SK-N-SH (cell line): ENCODE results near the gene SPRR1A. TPM values are rescaled to one million over a fixed set of nuclear protein-coding genes. Genes with fewer than 3 reads are reported as not detected.

Source experiments
- CTCF ChIA-PET: fragments of 300-600, 350-600 bp; formaldehyde crosslinking; extraction: SDS; loops from one replicate; lab custom pipeline; 2021; lab: Yijun Ruan, JAX
- POLR2A ChIA-PET: fragments of 350-600 bp; sonication (Branson Sonifier 250); formaldehyde crosslinking; extraction: SDS; loops from one replicate; lab custom pipeline; 2020; ENCODE audit warnings: antibody characterized with exemption, inconsistent platforms; lab: Yijun Ruan, JAX
- DNase-seq: peaks from one replicate; pipeline ENCODE4 v3.0.0; 2012
- H2AFZ ChIP-seq: fragments of 200-600 bp; sonication (generic); 2 replicates; pipeline ENCODE4 v1.8.1; 2016; ENCODE audit warnings: antibody characterized with exemption, mild to moderate bottlenecking, low read depth
- H3F3A ChIP-seq: fragments of 200-600 bp; sonication (generic); replicated peaks from 2 replicates; pipeline ENCODE3; 2016; ENCODE audit warnings: antibody characterized with exemption, mild to moderate bottlenecking; ENCODE audit not compliant: insufficient read depth
- H3K27ac ChIP-seq, 2 experiments: fragments of 200-500 bp in 1 of 2; fragments of 200-600 bp in 1 of 2; sonication (Bioruptor generic) in 1 of 2; sonication (generic), shearing (Covaris generic) in 1 of 2; 2 replicates each; pipeline versions ENCODE4 v1.5.1 to v1.6.1; 2014 to 2016; ENCODE audit warnings: low read depth in 2 of 2, inconsistent platforms in 1 of 2, low read length in 1 of 2, mild to moderate bottlenecking in 1 of 2, mixed read lengths in 1 of 2
- H3K27me3 ChIP-seq: fragments of 200-600 bp; sonication (generic), shearing (Covaris generic); 2 replicates; pipeline ENCODE4 v1.6.1; 2016; ENCODE audit warnings: mixed run types; ENCODE audit not compliant: insufficient read depth
- H3K36me3 ChIP-seq, 2 experiments: fragments of 200-500 bp in 1 of 2; fragments of 200-600 bp in 1 of 2; sonication (Bioruptor generic) in 1 of 2; sonication (generic) in 1 of 2; replicated peaks in 1 of 2; 2 replicates each; pipeline versions ENCODE3 to v1.5.1; 2014 to 2016; ENCODE audit warnings: low read length in 1 of 2, mild to moderate bottlenecking in 1 of 2; ENCODE audit not compliant: insufficient read depth in 2 of 2, control insufficient read depth in 1 of 2
- H3K4me1 ChIP-seq, 2 experiments: fragments of 200-500 bp in 1 of 2; fragments of 200-600 bp in 1 of 2; sonication (Bioruptor generic) in 1 of 2; sonication (generic), shearing (Covaris generic) in 1 of 2; 2 replicates each; pipeline versions ENCODE4 v1.5.1 to v1.6.1; 2014 to 2016; ENCODE audit warnings: low read depth in 1 of 2, low read length in 1 of 2, mixed run types in 1 of 2; ENCODE audit not compliant: insufficient read depth in 2 of 2, control insufficient read depth in 1 of 2
- H3K4me2 ChIP-seq: fragments of 200-600 bp; sonication (generic), shearing (Covaris generic); 2 replicates; pipeline ENCODE4 v1.6.1; 2017; ENCODE audit warnings: mixed run types
- H3K4me3 ChIP-seq, 2 experiments: fragments of 200-500 bp in 1 of 2; fragments of 200-600 bp in 1 of 2; sonication (Bioruptor generic) in 1 of 2; sonication (generic), shearing (Covaris generic) in 1 of 2; 2 replicates each; pipeline versions ENCODE4 v1.5.1 to v1.8.1; 2014 to 2016; ENCODE audit warnings: low read depth in 2 of 2, inconsistent platforms in 1 of 2, low read length in 1 of 2, mild to moderate bottlenecking in 1 of 2, mixed read lengths in 1 of 2, moderate library complexity in 1 of 2
- H3K79me2 ChIP-seq: fragments of 200-600 bp; sonication (generic); 2 replicates; pipeline ENCODE4 v1.8.1; 2017; ENCODE audit warnings: mild to moderate bottlenecking; ENCODE audit not compliant: insufficient read depth
- H3K9ac ChIP-seq: fragments of 200-600 bp; sonication (generic); 2 replicates; pipeline ENCODE4 v1.6.1; 2017; ENCODE audit warnings: mixed run types
- H3K9me2 ChIP-seq: fragments of 200-600 bp; sonication (generic); 2 replicates; pipeline ENCODE4 v1.6.1; 2017; ENCODE audit warnings: mixed run types
- H3K9me3 ChIP-seq: fragments of 200-600 bp; sonication (generic); 2 replicates; pipeline ENCODE4 v1.6.1; 2017; ENCODE audit warnings: mixed run types, mild to moderate bottlenecking, moderate library complexity
- H4K20me1 ChIP-seq: fragments of 200-600 bp; sonication (generic); 2 replicates; pipeline ENCODE4 v1.6.1; 2017; ENCODE audit warnings: mild to moderate bottlenecking, mixed run types; ENCODE audit not compliant: insufficient read depth
- CHD2 ChIP-seq: fragments of 150-350 bp; IDR thresholded peaks from 2 replicates; pipeline ENCODE4 v1.6.1; 2018; ENCODE audit warnings: low read length; ENCODE audit not compliant: partially characterized antibody
- ELF1 ChIP-seq: IDR thresholded peaks from 2 replicates; pipeline ENCODE4 v1.4.0; 2012
- EP300 ChIP-seq, 2 experiments: IDR thresholded peaks; 2 replicates each; pipeline versions ENCODE4 v1.4.0 to v1.6.1; 2012; ENCODE audit warnings: borderline replicate concordance in 1 of 2, low read depth in 1 of 2, low read length in 1 of 2
- FOSL2 ChIP-seq: IDR thresholded peaks from 2 replicates; pipeline ENCODE4 v1.4.0; 2012; ENCODE audit warnings: low read depth, mild to moderate bottlenecking, moderate library complexity, borderline replicate concordance
- GABPA ChIP-seq: IDR thresholded peaks from 2 replicates; pipeline ENCODE4 v1.4.0; 2012; ENCODE audit warnings: low read depth, mild to moderate bottlenecking
- GATA2 ChIP-seq: sonication (generic); formaldehyde crosslinking; IDR thresholded peaks from 2 replicates; pipeline ENCODE4 v1.5.0; 2020; ENCODE audit warnings: mild to moderate bottlenecking, missing genetic modification reagents
- JUND ChIP-seq: IDR thresholded peaks from 2 replicates; pipeline ENCODE4 v1.4.0; 2012
- MAX ChIP-seq: IDR thresholded peaks from 2 replicates; pipeline ENCODE4 v1.4.0; 2012; ENCODE audit warnings: low read depth
- MEF2A ChIP-seq: IDR thresholded peaks from 2 replicates; pipeline ENCODE4 v1.4.0; 2012; ENCODE audit warnings: low read depth, borderline replicate concordance
- MXI1 ChIP-seq: IDR thresholded peaks from 2 replicates; pipeline ENCODE4 v1.6.1; 2012; ENCODE audit warnings: mild to moderate bottlenecking, low read depth, low read length, improper control_type of control experiment
- NRF1 ChIP-seq: IDR thresholded peaks from 2 replicates; pipeline ENCODE4 v1.6.1; 2012; ENCODE audit warnings: low read depth, mild to moderate bottlenecking, low read length
- PBX3 ChIP-seq: IDR thresholded peaks from 2 replicates; pipeline ENCODE4; 2012
- RAD21 ChIP-seq: IDR thresholded peaks from 2 replicates; pipeline ENCODE4 v1.6.1; 2012; ENCODE audit warnings: mild to moderate bottlenecking, low read length
- RCOR1 ChIP-seq: fragments of 150-350 bp; IDR thresholded peaks from 2 replicates; pipeline ENCODE4 v1.6.1; 2017; ENCODE audit warnings: antibody characterized with exemption, low read length
- RFX5 ChIP-seq: IDR thresholded peaks from 2 replicates; pipeline ENCODE4 v1.6.1; 2012; ENCODE audit warnings: mild to moderate bottlenecking, improper control_type of control experiment, low read length
- RXRA ChIP-seq: IDR thresholded peaks from 2 replicates; pipeline ENCODE4 v1.4.0; 2012; ENCODE audit warnings: low read depth, mild to moderate bottlenecking, borderline replicate concordance
- SIN3A ChIP-seq: IDR thresholded peaks from 2 replicates; pipeline ENCODE4 v1.6.1; 2012; ENCODE audit warnings: low read depth, mild to moderate bottlenecking, low read length, moderate library complexity, borderline replicate concordance
- USF1 ChIP-seq: IDR thresholded peaks from 2 replicates; pipeline ENCODE4 v1.4.0; 2012; ENCODE audit warnings: low read depth, borderline replicate concordance
- WGBS: methylation state at CpG from one replicate; pipeline ENCODE4 v1.1.6; 2017; ENCODE audit warnings: low lambda C conversion rate; 5-methylcytosine and 5-hydroxymethylcytosine counted together
- polyA plus RNA-seq, 3 experiments: library from polyadenylated mRNA; depleted of rRNA; stranded (reverse); fragments of >200 nt; gene quantifications; 2 replicates each; pipeline ENCODE4 v1.2.3, GENCODE V29; 2012
- TF ChIP-seq, protein P1 (sequence below): IDR thresholded peaks from 2 replicates; pipeline ENCODE4 v1.4.0; 2012; ENCODE audit warnings: low read depth, borderline replicate concordance
- TF ChIP-seq, protein P2 (sequence below): fragments of 200-600 bp; sonication (generic); IDR thresholded peaks from 2 replicates; pipeline ENCODE4 v1.6.1; 2017; ENCODE audit warnings: antibody characterized with exemption, mild to moderate bottlenecking, moderate library complexity

Gene SPRR1A
- polyA plus RNA-seq, 1 of the 3 experiments (the other 2 are of a cell fraction), result not detected

- Histone ChIP-seq H4K20me1 (no peaks in the 10 kb centered on the region), H3K27ac (no peak overlapping the region), H3K9me2 (no peaks in the 10 kb centered on the region), H3K36me3 (no peaks in the 10 kb centered on the region), H3F3A (no peaks in the 10 kb centered on the region), H3K27me3 (no peaks in the 10 kb centered on the region; the same call in 1 of the 2 replicates), H3K79me2 (no peaks in the 10 kb centered on the region), H3K4me2 (no peak overlapping the region), H3K4me3 (no peak overlapping the region), H3K9ac (no peak overlapping the region), H2AFZ (no peak overlapping the region), H3K4me1 (no peaks in the 10 kb centered on the region), H3K9me3 (no peaks in the 10 kb centered on the region)
- ChIA-PET POLR2A (no interaction called here), CTCF (no interaction called here)
- no peak for DNase-seq
- TF ChIP-seq RXRA (no peak), ELF1 (no peak), RCOR1 (no peak), MEF2A (no peak), EP300 (IDR thresholded peaks at IDR 0.05; ENCODE audit: borderline replicate concordance in 1 of 2, low read depth in 1 of 2, low read length in 1 of 2) (no peak), MXI1 (no peak), MAX (no peak), JUND (no peak), USF1 (no peak), CHD2 (no peak), PBX3 (no peak), GATA2 (CRISPR knock-in tag) (no peak), SIN3A (no peak), GABPA (no peak), RAD21 (no peak), FOSL2 (no peak), RFX5 (no peak), NRF1 (no peak)
- TF ChIP-seq, protein P1, sequence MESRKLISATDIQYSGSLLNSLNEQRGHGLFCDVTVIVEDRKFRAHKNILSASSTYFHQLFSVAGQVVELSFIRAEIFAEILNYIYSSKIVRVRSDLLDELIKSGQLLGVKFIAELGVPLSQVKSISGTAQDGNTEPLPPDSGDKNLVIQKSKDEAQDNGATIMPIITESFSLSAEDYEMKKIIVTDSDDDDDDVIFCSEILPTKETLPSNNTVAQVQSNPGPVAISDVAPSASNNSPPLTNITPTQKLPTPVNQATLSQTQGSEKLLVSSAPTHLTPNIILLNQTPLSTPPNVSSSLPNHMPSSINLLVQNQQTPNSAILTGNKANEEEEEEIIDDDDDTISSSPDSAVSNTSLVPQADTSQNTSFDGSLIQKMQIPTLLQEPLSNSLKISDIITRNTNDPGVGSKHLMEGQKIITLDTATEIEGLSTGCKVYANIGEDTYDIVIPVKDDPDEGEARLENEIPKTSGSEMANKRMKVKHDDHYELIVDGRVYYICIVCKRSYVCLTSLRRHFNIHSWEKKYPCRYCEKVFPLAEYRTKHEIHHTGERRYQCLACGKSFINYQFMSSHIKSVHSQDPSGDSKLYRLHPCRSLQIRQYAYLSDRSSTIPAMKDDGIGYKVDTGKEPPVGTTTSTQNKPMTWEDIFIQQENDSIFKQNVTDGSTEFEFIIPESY, result no peak
- TF ChIP-seq, protein P2, sequence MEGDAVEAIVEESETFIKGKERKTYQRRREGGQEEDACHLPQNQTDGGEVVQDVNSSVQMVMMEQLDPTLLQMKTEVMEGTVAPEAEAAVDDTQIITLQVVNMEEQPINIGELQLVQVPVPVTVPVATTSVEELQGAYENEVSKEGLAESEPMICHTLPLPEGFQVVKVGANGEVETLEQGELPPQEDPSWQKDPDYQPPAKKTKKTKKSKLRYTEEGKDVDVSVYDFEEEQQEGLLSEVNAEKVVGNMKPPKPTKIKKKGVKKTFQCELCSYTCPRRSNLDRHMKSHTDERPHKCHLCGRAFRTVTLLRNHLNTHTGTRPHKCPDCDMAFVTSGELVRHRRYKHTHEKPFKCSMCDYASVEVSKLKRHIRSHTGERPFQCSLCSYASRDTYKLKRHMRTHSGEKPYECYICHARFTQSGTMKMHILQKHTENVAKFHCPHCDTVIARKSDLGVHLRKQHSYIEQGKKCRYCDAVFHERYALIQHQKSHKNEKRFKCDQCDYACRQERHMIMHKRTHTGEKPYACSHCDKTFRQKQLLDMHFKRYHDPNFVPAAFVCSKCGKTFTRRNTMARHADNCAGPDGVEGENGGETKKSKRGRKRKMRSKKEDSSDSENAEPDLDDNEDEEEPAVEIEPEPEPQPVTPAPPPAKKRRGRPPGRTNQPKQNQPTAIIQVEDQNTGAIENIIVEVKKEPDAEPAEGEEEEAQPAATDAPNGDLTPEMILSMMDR, result no peak
- WGBS, result 0% methylated on average over 1 of the region's 1 CpG
Observed at GRCh38 chr1:153024413-153024812, 40.5 kb downstream of the SPRR1A start.
